ENCODE results near the gene NWD2.

DNA sequence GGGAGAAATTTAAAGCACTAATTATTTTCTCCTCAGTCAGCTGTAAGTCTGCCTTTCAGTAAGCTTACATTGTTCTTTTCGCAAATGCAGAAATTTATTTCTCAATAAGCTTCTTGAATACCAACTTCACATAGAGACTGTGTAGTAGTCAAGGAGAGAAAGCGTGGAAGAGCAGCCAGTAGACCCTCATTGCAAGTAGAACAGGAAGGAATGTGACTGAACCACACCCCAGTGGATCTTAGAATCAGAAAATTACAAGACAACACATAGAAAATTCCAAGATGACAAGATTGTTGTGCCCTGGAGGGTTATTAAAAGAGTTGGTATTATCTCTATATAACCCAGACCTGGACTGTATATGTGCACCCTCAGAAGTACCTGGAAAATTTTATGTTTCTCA lies 224.7 kb downstream of the NWD2 start:
- TF ChIP-seq, protein P1, sequence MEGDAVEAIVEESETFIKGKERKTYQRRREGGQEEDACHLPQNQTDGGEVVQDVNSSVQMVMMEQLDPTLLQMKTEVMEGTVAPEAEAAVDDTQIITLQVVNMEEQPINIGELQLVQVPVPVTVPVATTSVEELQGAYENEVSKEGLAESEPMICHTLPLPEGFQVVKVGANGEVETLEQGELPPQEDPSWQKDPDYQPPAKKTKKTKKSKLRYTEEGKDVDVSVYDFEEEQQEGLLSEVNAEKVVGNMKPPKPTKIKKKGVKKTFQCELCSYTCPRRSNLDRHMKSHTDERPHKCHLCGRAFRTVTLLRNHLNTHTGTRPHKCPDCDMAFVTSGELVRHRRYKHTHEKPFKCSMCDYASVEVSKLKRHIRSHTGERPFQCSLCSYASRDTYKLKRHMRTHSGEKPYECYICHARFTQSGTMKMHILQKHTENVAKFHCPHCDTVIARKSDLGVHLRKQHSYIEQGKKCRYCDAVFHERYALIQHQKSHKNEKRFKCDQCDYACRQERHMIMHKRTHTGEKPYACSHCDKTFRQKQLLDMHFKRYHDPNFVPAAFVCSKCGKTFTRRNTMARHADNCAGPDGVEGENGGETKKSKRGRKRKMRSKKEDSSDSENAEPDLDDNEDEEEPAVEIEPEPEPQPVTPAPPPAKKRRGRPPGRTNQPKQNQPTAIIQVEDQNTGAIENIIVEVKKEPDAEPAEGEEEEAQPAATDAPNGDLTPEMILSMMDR (IDR thresholded peaks at IDR 0.05; ENCODE audit: poor library complexity, severe bottlenecking): no peak
- no peak for TF ChIP-seq TAF1 (IDR thresholded peaks at IDR 0.05; ENCODE audit: low read depth)
- TF ChIP-seq EP300 (conservative IDR thresholded peaks at IDR 0.05; ENCODE audit: poor library complexity, severe bottlenecking): no peak
- TF ChIP-seq EZH2 (IDR thresholded peaks at IDR 0.05; ENCODE audit: borderline replicate concordance, insufficient read depth, low read length, poor library complexity, severe bottlenecking): no peak
- TF ChIP-seq POLR2AphosphoS5 (IDR thresholded peaks at IDR 0.05): no peak
- TF ChIP-seq, protein P2, sequence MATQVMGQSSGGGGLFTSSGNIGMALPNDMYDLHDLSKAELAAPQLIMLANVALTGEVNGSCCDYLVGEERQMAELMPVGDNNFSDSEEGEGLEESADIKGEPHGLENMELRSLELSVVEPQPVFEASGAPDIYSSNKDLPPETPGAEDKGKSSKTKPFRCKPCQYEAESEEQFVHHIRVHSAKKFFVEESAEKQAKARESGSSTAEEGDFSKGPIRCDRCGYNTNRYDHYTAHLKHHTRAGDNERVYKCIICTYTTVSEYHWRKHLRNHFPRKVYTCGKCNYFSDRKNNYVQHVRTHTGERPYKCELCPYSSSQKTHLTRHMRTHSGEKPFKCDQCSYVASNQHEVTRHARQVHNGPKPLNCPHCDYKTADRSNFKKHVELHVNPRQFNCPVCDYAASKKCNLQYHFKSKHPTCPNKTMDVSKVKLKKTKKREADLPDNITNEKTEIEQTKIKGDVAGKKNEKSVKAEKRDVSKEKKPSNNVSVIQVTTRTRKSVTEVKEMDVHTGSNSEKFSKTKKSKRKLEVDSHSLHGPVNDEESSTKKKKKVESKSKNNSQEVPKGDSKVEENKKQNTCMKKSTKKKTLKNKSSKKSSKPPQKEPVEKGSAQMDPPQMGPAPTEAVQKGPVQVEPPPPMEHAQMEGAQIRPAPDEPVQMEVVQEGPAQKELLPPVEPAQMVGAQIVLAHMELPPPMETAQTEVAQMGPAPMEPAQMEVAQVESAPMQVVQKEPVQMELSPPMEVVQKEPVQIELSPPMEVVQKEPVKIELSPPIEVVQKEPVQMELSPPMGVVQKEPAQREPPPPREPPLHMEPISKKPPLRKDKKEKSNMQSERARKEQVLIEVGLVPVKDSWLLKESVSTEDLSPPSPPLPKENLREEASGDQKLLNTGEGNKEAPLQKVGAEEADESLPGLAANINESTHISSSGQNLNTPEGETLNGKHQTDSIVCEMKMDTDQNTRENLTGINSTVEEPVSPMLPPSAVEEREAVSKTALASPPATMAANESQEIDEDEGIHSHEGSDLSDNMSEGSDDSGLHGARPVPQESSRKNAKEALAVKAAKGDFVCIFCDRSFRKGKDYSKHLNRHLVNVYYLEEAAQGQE (IDR thresholded peaks at IDR 0.05; ENCODE audit: borderline replicate concordance): no peak
- TF ChIP-seq MXI1 (conservative IDR thresholded peaks at IDR 0.05; ENCODE audit: poor library complexity, severe bottlenecking): no peak
- TF ChIP-seq RAD21 (conservative IDR thresholded peaks at IDR 0.05): no peak
- no peak for TF ChIP-seq SMC3 (conservative IDR thresholded peaks at IDR 0.05; ENCODE audit: poor library complexity)
